Measurements from ENCODE around the gene FBXO44.

DNA sequence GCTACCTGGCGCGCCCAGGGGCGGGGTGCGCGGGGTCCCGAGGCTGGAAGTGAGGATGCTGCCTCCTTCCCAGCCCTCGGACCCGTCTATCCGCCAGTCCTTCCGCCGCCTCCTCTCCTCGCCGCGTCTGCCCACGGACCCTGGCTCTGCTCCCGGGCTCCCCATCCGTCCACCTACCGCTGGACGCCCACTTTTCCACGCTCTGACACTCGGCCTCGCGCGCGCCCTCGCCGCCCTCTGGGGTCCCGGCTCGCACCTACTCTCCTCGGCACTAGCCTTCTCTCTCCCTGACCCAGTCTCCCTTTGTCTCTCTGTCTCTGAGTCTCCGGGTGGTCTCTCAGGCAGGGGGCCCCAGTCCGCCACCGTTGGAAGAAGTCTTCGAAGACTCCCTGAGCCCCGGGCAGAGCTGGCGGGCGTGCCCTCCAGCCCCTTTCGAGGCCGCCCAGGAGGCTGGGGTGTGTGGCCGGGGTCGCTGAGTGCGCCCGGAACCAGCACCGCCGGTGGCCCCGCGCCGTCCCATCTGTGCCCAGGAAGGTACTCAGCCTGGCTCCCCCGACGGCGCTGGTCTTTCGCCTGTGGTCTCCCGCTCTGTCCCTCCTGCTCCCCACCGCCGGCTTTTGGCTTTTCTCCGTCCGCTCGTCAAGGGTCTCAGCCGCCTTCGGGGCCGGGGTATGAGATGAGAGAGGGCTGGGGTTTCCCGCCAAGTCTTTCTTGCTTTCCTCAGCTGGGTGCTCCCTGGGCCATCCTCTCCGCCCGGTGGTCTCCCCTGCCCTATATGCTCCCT, 37.4 kb downstream of the FBXO44 start:
- TF ChIP-seq POLR2A (IDR thresholded peaks at IDR 0.05): no peak
- TF ChIP-seq, protein P1, sequence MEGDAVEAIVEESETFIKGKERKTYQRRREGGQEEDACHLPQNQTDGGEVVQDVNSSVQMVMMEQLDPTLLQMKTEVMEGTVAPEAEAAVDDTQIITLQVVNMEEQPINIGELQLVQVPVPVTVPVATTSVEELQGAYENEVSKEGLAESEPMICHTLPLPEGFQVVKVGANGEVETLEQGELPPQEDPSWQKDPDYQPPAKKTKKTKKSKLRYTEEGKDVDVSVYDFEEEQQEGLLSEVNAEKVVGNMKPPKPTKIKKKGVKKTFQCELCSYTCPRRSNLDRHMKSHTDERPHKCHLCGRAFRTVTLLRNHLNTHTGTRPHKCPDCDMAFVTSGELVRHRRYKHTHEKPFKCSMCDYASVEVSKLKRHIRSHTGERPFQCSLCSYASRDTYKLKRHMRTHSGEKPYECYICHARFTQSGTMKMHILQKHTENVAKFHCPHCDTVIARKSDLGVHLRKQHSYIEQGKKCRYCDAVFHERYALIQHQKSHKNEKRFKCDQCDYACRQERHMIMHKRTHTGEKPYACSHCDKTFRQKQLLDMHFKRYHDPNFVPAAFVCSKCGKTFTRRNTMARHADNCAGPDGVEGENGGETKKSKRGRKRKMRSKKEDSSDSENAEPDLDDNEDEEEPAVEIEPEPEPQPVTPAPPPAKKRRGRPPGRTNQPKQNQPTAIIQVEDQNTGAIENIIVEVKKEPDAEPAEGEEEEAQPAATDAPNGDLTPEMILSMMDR (IDR thresholded peaks at IDR 0.05): no peak

All from breast epithelium (tissue), 3 donors.